Pulmonary artery endothelial cell (primary cell): ENCODE data around the gene DAGLB. TPM values are rescaled to one million over a fixed set of nuclear protein-coding genes. Genes with fewer than 3 reads are reported as not detected.

Experiments used
- DNase-seq: peaks from one replicate; pipeline ENCODE4 v3.0.0-alpha.2; 2011; ENCODE audit warnings: low read depth, low spot score
- total RNA-seq: library from RNA; depleted of rRNA; stranded (reverse); fragments of >200 nt; gene quantifications from 2 replicates; pipeline ENCODE4 v1.2.3, GENCODE V29; 2014

The DAGLB gene
- total RNA-seq, 1 donor from 2014 or later, result 14.0 TPM

- no peak for DNase-seq
Observed at GRCh38 chr7:6376820-6377219, 70.9 kb downstream of the DAGLB start.

- no peak for DNase-seq
Observed at GRCh38 chr7:6375348-6376101, 72.2 kb downstream of the DAGLB start.

- no peak for DNase-seq
Observed at GRCh38 chr7:6367701-6368211, 80.0 kb downstream of the DAGLB start.

GRCh38 chr7:6365451-6365850 is 82.3 kb downstream of the DAGLB start:
- DNase-seq, result no peak

GRCh38 chr7:6360841-6361240 is 86.9 kb downstream of the DAGLB start:
- DNase-seq, result no peak

GRCh38 chr7:6359734-6360133 is 88.0 kb downstream of the DAGLB start:
- no peak for DNase-seq

Other genes starting within 250 kb of the DAGLB start
- gene CYTH3, start 175.3 kb downstream of the DAGLB start, total RNA-seq, result 10.0 and 12.1 TPM in 2 replicates
- 13.5 and 18.9 TPM in 2 replicates for gene FAM220A, start 99.0 kb downstream of the DAGLB start, total RNA-seq
- 75.9 and 76.6 TPM in 2 replicates for gene RAC1, start 73.4 kb downstream of the DAGLB start, total RNA-seq
- gene KDELR2, start 36.2 kb upstream of the DAGLB start, total RNA-seq, result 140 and 188 TPM in 2 replicates
- gene GRID2IP, start 103.5 kb upstream of the DAGLB start, total RNA-seq, result 0.04 TPM in 1 of 2 replicates, not detected in the other
- 40.5 and 53.7 TPM in 2 replicates for gene ZDHHC4, start 129.5 kb upstream of the DAGLB start, total RNA-seq
- 10.9 and 13.6 TPM in 2 replicates for gene INTS15, start 142.1 kb upstream of the DAGLB start, total RNA-seq
- gene ZNF853, start 167.7 kb upstream of the DAGLB start, total RNA-seq, result 0.39 and 0.79 TPM in 2 replicates
- 10.7 and 12.8 TPM in 2 replicates for gene ZNF316, start 189.4 kb upstream of the DAGLB start, total RNA-seq